Ureter (tissue), 1 donor: ENCODE data around the gene PSPH. TPM values are rescaled to one million over a fixed set of nuclear protein-coding genes. Genes with fewer than 3 reads are reported as not detected.

ENCODE experiments used
- total RNA-seq: library from RNA; stranded (reverse); gene quantifications from one replicate; pipeline ENCODE4 v1.2.4, GENCODE V29; 2023
- donor health status: DM: yes; HTN: yes; CAD: no.

The PSPH gene
- total RNA-seq, 1 donor from 2014 or later, result 17.1 TPM

Other genes with a start within 250 kb of the PSPH start
- not detected for gene SEPTIN14, start 188.7 kb downstream of the PSPH start, total RNA-seq
- 4.2 TPM for gene ZNF713, start 164.0 kb downstream of the PSPH start, total RNA-seq
- gene MRPS17, start 99.6 kb downstream of the PSPH start, total RNA-seq, result 13.1 TPM
- gene NIPSNAP2, start 86.9 kb downstream of the PSPH start, total RNA-seq, result 66.6 TPM
- 121 TPM for gene CCT6A, start 321 bp upstream of the PSPH start, total RNA-seq
- 165 TPM for gene SUMF2, start 12.8 kb upstream of the PSPH start, total RNA-seq
- 3.1 TPM for gene PHKG1, start 41.5 kb upstream of the PSPH start, total RNA-seq
- gene CHCHD2, start 55.0 kb upstream of the PSPH start, total RNA-seq, result 283 TPM
- gene NUPR2, start 65.0 kb upstream of the PSPH start, total RNA-seq, result 2.8 TPM